Adrenal gland (tissue), 5 donors: ENCODE data around the gene VAMP8.
"Not testable (repeated sequence)": the region's sequence is repeated elsewhere in the genome, so short reads cannot be mapped to it uniquely, and the experiment has no call there.

ENCODE experiments used
- CTCF ChIP-seq, 6 experiments: fragments of 450-650 bp in 4 of 6; fragments of 200-600 bp in 2 of 6; sonication (generic) in 1 of 6; IDR thresholded peaks; 1 replicate in 5 of 6; 2 replicates in 1 of 6; pipeline versions ENCODE4 v1.5.1 to v1.8.0; 2016 to 2021; ENCODE audit warnings: antibody characterized with exemption in 6 of 6, mild to moderate bottlenecking in 2 of 6, moderate library complexity in 1 of 6
- POLR2A ChIP-seq, 2 donors: fragments of 450-650 bp; IDR thresholded peaks; one replicate each; pipeline ENCODE4 v1.6.1; 2017; ENCODE audit warnings: antibody characterized with exemption in 2 of 2, mild to moderate bottlenecking in 2 of 2, moderate library complexity in 1 of 2
- donor health status: DM: no; HTN: no; CAD: no.

DNA sequence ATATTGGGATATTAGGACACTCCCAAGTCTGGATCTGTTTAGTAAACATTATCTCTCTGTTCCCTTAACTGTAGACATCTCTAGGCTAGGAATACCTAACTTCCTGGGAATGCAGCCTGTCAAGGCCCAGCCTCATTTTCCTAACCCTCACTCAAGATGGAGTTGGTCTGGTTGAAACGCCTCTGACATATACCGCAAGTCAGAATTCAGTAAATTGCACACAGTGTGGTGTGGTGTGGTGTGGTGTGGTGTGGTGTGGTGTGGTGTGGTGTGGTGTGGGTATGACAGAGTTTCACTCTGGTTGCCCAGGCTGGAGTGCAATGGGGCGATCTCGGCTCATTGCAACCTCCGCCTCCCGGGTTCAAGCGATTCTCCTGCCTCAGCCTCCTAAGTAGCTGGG lies 37.4 kb downstream of the VAMP8 start:
- TF ChIP-seq CTCF, POLR2A (IDR thresholded peaks at IDR 0.05): not testable (repeated sequence)
